HL-60 (cell line): ENCODE results near the gene CYTH4.

Source experiments
- DNase-seq, 2 experiments: peaks; one replicate each; pipeline ENCODE4 v3.0.0-alpha.2; 2010 to 2020; ENCODE audit warnings: low read depth in 1 of 2, low spot score in 1 of 2
- H3K27ac ChIP-seq: fragments of 250-450 bp; sonication (Bioruptor Pico); replicated peaks from 2 replicates; pipeline ENCODE4 v1.5.1; 2020; ENCODE audit warnings: mild to moderate bottlenecking, moderate library complexity
- H3K27me3 ChIP-seq: fragments of 250-450 bp; sonication (Bioruptor Pico); 2 replicates; pipeline ENCODE4 v1.5.1; 2021; ENCODE audit warnings: mild to moderate bottlenecking, moderate library complexity; ENCODE audit not compliant: insufficient read depth, poor library complexity, severe bottlenecking
- H3K4me3 ChIP-seq: replicated peaks from 2 replicates; pipeline ENCODE4 v1.5.1; 2011; ENCODE audit warnings: mild to moderate bottlenecking, control low read depth, low read length; ENCODE audit not compliant: insufficient read depth
- GABPA ChIP-seq: IDR thresholded peaks from 2 replicates; pipeline ENCODE4 v1.6.1; 2012; ENCODE audit warnings: low read depth
- POLR2AphosphoS5 ChIP-seq: IDR thresholded peaks from 2 replicates; pipeline ENCODE4 v1.6.1; 2012; ENCODE audit warnings: low read depth
- SPI1 ChIP-seq: IDR thresholded peaks from 2 replicates; pipeline ENCODE4 v1.6.1; 2012; ENCODE audit warnings: low read depth, mild to moderate bottlenecking, borderline replicate concordance
- TF ChIP-seq, protein P1 (sequence below): IDR thresholded peaks from 2 replicates; pipeline ENCODE4 v1.6.1; 2012; ENCODE audit warnings: low read depth; ENCODE audit not compliant: insufficient replicate concordance
- TF ChIP-seq, protein P2 (sequence below): IDR thresholded peaks from one replicate; pipeline ENCODE4 v1.5.1; 2011; ENCODE audit warnings: low read length, control low read depth, inconsistent platforms; ENCODE audit not compliant: insufficient read depth

The CYTH4 gene

DNA sequence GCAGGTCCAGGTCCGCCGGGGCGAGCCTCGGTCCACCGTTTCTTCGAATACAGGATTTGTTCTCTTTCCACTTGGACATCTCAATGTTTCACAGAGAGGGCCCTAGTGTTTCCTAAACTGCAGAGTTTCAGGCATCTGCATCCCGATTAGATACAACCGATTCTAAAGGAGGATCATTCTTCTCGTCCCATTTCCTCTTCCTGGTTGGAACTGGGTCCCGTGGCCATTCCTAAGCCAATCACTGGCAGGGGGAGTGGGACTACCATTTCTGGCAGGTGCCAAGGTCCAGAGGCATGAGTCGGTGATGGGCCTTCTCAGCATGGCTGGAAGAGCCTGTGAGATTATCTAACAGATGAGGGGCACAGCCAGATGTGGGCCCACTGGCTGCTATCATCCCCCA is 76.1 kb downstream of the CYTH4 start:
- TF ChIP-seq POLR2AphosphoS5, result no peak
- no peak for TF ChIP-seq SPI1
- TF ChIP-seq, protein P1, sequence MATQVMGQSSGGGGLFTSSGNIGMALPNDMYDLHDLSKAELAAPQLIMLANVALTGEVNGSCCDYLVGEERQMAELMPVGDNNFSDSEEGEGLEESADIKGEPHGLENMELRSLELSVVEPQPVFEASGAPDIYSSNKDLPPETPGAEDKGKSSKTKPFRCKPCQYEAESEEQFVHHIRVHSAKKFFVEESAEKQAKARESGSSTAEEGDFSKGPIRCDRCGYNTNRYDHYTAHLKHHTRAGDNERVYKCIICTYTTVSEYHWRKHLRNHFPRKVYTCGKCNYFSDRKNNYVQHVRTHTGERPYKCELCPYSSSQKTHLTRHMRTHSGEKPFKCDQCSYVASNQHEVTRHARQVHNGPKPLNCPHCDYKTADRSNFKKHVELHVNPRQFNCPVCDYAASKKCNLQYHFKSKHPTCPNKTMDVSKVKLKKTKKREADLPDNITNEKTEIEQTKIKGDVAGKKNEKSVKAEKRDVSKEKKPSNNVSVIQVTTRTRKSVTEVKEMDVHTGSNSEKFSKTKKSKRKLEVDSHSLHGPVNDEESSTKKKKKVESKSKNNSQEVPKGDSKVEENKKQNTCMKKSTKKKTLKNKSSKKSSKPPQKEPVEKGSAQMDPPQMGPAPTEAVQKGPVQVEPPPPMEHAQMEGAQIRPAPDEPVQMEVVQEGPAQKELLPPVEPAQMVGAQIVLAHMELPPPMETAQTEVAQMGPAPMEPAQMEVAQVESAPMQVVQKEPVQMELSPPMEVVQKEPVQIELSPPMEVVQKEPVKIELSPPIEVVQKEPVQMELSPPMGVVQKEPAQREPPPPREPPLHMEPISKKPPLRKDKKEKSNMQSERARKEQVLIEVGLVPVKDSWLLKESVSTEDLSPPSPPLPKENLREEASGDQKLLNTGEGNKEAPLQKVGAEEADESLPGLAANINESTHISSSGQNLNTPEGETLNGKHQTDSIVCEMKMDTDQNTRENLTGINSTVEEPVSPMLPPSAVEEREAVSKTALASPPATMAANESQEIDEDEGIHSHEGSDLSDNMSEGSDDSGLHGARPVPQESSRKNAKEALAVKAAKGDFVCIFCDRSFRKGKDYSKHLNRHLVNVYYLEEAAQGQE, result no peak
- TF ChIP-seq, protein P2, sequence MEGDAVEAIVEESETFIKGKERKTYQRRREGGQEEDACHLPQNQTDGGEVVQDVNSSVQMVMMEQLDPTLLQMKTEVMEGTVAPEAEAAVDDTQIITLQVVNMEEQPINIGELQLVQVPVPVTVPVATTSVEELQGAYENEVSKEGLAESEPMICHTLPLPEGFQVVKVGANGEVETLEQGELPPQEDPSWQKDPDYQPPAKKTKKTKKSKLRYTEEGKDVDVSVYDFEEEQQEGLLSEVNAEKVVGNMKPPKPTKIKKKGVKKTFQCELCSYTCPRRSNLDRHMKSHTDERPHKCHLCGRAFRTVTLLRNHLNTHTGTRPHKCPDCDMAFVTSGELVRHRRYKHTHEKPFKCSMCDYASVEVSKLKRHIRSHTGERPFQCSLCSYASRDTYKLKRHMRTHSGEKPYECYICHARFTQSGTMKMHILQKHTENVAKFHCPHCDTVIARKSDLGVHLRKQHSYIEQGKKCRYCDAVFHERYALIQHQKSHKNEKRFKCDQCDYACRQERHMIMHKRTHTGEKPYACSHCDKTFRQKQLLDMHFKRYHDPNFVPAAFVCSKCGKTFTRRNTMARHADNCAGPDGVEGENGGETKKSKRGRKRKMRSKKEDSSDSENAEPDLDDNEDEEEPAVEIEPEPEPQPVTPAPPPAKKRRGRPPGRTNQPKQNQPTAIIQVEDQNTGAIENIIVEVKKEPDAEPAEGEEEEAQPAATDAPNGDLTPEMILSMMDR, result no peak
- TF ChIP-seq GABPA, result no peak
- H3K4me3 ChIP-seq, result no peak overlapping the region
- H3K27me3 ChIP-seq, result no peaks in the 10 kb centered on the region
- DNase-seq, result no peak
- H3K27ac ChIP-seq, result no peak overlapping the region

DNA sequence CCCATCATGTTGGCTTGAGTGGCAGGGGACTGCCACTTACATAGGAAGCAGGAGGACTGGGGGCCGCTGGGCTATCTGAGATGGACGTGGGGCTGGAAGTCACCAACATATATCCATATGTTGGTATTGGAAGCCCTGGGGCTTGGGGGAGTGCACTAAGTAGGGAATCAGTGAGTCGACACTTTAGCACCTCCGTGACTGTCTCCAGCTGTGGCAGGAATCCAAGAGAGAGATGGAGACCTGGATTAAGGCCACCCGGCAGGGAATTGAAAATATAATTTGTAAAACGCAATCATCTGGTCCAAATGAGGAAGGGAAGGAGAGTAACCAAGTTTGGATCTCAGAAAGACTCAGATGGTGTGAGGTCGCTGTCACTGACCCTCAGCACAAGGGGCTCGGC is 76.6 kb downstream of the CYTH4 start:
- no peak for DNase-seq
- Histone ChIP-seq H3K27ac (no peak overlapping the region), H3K27me3 (no peaks in the 10 kb centered on the region)

DNA sequence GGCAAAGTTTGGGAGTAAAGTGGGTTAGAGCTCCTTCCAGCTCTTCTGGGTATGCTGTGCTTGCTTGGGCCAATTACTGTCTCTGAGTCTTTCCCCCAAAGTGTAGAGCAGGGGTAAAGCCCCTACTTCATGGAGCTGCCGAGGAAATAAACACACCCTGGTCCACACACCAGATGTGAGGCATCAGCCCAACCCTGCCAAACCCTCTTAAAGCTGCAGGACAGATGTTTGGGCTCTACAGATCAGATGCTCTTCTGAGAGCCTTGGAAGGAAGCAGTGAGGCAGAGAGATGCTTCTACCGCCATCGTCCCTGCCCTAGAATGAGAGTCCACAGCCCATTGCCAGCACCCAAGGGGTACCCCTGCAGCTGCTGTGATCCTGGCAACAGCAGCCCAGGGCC is 80.3 kb downstream of the CYTH4 start:
- H3K27ac ChIP-seq, result no peak overlapping the region
- no peak overlapping the region for H3K4me3 ChIP-seq
- DNase-seq, result no peak
- no peak for TF ChIP-seq SPI1
- no peak for TF ChIP-seq GABPA
- no peak for TF ChIP-seq POLR2AphosphoS5
- TF ChIP-seq, protein P2, result no peak
- TF ChIP-seq, protein P1, result no peak
- H3K27me3 ChIP-seq, result no peaks in the 10 kb centered on the region

More for the DNA sequence above, 76.6 kb downstream of the CYTH4 start:
- TF ChIP-seq, protein P2, result no peak
- no peak for TF ChIP-seq GABPA
- no peak for TF ChIP-seq SPI1
- TF ChIP-seq, protein P1, result no peak
- TF ChIP-seq POLR2AphosphoS5, result no peak
- H3K4me3 ChIP-seq, result no peak overlapping the region
